GM21723 (cell line): ENCODE results near the gene RASAL2.
"Not testable (repeated sequence)": the region's sequence is repeated elsewhere in the genome, so short reads cannot be mapped to it uniquely, and the experiment has no call there.

Experiments used
- ATAC-seq: cut with Tn5 transposase; IDR thresholded peaks from one replicate; pipeline ENCODE4 v1.9.1; 2021; ENCODE audit warnings: mild to moderate bottlenecking, moderate library complexity; ENCODE audit not compliant: unreplicated experiment

The RASAL2 gene

DNA sequence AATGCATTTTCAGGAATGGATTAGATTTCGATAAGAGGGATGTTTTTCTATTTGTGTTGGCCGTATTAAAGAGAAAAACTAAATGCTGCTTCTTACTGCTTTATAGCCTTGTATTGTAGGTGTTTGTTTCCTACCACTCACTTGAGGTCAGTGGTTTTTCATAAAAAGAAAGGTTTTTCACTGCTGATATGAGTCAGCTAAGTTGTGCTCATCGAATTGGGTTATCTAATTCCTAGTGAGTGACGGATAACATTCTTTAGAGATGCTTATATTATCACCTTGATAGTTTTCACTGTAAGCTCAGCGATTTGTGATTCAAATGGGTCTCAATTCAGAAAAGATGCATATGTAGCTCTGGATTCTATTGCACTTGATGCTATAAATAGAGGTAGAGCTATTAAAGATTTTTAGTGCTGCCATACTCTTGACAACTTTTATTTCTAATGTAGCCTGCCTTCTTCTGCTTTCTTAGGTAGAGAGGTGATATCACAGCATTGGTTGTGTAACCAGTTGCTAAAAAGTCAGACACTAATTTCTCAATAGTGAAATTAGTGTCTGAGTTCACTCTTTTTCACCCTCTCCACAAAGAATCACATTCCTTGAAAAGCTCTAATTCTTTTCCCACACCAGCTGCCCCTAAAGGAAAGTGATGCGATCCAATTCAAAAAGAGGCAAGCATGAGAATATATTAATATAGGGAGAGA lies 180.0 kb downstream of the RASAL2 start:
- no peak for ATAC-seq

DNA sequence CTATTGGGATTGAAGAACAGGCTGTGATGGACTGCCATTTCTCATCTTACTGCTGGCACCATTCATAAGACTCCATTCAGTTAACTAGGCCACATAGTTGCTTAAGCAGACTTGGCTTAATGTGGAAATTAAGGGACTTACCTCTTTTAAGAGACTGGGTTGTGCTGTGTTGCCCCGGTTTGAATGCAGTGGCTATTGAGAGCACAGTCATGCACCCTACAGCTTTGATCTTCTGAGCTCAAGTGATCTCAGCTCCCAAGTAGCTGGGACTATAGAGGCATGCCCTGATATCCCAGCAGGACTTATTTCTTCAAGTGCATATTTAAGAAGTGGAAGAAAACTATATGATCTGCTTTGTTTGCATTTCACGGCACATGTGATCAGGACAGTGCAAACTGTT lies 181.1 kb downstream of the RASAL2 start:
- no peak for ATAC-seq

DNA sequence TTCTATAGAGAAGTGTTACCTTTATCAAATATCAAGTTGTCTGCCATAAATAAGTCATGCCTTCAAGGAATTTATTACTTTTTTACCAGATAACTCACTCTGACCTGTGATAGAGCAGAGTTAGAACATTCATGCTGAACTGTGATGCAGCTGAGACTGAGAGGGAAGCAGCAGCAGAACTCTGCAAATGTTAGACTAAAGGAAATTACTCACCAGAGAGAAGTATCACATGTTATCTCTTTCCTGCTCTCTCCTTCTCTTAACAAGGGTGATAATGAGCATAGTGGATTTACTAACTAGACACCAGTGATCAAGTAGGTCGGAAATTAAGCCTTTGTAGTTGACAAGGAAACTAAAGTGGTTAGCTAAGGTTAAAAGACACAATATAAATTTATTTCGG lies 181.6 kb downstream of the RASAL2 start:
- no peak for ATAC-seq

DNA sequence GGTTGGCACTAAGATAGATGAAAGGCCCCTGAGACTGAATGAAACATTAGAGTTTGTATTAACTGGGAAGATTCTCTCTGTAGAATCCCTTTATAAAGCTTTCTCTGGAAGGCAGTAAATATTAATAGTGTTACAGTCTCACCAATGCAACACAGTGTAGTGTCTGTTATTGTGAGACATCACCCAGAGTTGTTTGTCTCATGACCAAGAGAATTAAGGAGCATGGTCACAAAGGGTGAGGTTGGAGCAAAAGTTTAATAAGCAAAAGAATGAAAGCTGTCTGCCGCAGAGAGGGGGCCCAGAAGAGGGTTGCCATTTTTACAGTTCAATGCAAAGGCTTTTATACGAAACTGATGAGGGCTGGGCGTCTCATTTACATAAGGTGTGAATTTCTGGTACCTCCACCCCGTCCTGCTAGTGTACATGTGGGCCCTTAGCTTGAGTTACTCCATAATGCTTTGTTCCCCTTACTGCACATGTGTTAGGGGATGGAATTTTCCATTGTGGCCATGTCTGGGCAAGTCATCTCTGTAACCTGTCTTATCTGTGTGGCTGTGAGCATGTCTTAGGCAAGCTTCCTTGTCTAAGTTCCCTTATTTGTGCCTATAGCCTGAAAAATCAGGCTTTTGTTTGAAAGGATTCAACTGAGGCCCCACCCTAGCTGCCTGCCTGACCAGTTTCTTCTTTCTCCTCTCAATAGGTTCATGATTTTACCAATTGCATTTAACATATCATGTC lies 184.1 kb downstream of the RASAL2 start:
- no peak for ATAC-seq

DNA sequence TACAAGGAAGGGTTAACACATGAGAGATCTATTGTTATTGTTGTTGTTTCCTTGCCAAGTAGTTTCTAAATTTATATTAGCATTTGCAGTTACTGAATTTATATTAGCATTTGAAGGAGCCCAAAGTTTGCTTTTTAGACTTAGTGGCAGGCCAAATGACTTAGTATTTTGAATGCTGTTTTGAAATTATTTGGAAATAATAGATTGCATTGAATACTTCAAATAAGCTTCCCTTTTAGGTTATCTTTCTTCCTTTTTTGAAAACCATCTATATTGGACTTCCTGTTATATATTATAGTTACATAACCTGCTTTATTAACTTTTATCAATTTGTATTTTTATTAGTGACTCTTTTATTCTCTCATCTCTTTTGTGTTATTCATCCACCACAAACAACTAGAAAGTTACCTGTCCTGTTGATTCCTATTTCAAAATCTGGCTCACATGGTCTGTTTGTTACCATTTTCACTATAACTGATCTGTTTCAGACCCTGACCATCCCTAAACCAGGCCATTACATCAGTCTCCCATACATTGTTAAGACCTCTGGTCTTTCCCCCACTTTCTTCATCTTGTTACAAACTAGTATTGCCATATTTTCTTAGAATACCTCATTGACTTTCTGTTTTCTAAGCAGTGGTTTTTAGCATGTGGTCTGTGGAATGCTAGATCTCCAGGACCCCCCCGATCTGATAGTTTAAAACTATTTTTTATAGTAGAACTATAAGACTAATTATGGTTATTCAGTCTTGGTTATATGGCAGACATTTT lies 185.2 kb downstream of the RASAL2 start:
- no peak for ATAC-seq

DNA sequence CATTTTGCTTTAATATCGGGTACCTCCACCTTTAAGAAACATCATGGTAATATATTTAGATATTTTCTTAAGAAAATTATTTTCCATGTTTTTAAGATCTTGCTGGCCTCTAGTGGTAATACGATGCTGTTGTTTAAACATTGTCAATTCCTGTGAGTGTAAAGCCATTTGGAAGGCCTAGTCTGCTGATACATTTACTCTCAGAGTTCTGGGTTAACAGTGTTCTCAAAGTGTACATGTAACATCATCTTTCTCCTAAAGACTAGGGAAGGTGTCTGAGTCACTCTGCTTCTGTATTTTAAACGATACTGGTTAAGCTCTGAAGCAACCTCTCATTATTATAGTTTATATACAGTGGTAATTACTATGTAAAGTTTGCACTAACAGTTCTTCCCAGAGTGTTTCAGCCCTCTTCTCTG lies 189.1 kb downstream of the RASAL2 start:
- ATAC-seq = no peak

DNA sequence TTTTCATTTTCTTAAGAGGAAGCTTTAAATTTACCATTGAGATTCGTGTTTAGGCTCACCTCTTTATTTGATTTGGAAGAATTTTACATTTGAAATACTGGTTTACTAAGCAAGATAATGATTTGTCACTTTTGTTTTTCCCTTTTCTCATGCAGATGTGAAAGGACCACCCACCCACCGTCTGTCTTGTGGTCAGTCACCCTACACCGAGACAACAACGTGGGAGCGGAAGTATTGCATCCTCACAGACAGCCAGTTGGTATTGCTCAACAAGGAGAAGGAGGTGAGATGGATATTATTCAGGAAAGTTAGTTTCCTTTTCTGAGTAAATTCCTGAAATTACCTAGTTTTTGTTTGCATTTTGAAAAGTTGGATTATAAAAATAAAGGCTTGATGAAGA lies 189.5 kb downstream of the RASAL2 start:
- ATAC-seq = no peak

DNA sequence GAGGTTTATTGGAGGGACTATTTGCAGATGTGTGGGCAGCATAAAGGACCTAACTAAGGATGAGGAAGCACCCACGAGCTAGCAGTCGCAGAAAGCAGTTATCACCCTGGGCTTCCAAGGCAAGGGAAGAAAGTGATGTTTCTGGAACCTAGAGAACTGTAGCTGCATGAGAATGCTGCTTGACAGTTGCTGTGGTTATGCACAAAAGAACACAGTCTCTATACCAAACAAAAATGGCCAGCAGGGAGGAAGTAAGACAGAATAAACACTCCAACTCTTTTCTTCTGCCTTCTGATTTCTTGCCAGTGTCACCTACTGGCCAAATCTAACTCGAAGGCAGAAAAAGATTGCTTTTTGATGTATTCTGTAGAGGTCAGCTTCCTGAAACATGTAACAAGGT lies 190.2 kb downstream of the RASAL2 start:
- ATAC-seq = no peak

DNA sequence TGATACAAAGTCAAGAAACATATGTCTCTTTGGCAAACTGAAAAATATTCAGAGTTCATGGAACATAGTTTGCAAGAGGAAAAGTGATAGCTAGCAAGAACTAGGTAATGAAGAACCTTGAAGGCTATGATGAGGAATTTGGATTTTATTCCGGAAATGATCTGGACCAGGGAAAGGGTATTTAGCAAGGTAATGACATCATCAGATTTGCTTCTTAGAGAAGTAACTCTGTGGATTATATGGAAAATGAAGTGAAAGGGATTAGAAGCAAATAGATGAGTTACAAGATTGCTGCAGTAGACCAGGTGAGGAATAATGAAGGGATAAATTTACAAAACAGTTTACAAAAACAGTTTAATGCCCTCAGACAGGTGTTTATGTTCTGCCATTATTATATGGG lies 197.3 kb downstream of the RASAL2 start:
- no peak for ATAC-seq

DNA sequence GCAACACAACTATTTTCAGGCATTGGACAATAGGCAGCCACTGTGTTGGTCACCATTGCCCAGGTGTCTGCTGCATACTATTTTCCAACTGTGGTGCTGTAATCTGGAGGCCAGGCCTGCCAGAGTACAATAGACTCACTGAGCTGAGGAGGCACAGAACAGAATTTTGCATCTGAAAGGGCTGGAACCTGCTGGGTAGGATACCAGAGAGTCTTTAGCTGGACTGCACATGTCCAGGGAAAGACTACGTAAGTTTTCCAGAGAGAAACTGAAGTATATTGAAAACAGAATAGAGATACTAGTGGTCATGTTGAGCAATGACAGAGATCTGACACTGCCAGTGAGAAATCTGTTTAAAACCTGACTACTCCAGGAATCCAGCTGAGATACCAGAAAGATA lies 200.8 kb downstream of the RASAL2 start:
- ATAC-seq = no peak

DNA sequence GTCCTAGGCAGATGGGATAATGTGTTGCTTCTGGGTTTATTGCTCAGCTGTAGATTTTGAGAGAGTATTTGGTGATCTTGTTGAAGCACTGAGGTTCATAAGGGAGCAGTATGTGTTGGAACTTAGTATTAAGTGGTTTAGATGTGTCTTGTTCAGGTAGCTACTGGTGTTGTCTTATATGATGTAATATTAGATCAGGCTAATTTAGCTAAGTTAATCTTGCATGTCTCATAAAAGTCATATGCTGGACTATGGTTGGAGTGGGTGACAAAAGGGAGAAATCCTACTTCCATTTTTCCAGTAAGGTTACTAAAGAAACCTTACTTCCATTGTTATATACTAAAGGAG lies 206.4 kb downstream of the RASAL2 start:
- ATAC-seq = no peak

DNA sequence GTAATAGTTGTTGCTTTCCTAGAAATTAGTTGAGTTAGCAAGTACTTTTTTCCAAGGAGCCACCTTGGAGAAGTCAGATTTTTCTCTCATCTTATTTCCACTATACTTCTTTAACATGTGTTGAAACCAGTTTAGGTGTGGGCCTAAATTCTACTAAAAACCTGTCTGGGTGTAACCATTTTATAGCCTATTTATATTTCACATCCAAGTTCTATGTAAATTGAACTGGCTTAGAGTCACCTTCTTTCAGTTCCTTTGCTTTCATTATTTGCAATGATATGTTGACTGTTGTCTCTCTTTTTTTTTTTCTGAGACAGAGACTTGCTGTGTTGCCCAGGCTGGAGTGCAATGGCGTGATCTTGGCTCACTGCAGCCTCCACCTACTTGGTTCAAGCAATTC lies 207.2 kb downstream of the RASAL2 start:
- ATAC-seq = no peak

DNA sequence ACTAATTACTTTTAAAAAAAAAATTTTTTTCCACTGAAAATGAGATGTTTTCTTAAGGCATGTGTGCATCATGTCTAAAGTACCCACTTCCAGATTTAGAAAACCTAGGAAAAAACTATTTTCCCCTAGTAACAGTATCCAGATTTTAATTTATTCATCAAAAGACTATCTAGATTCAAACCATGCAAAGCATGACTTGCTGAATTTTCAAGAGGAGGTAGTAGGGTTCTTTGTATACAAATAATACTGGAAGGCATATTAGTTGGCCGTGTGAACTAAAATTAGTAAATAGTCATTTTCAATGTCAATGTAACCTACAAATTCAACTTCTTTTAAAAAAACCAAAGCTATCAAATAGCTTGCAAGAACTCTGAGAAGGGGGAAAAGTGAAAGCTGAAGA lies 213.4 kb downstream of the RASAL2 start:
- ATAC-seq = no peak

DNA sequence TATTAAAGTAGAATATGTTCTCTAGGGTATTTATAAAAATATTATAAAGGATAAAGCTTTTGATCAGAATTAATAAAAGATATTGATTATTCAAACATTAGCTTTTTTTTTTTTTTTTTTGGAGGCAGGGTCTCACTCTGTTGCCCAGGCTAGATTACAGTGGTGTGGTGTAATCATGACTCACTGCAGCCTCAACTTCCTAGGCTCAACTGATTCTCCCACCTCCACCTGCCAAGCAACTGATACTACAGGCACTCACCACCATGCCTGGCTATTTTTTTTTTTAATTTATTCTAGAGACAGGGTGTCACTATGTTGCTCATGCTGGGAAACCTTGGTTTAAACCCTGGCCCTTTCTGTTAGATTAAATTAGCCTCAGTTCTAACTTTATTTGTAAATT lies 214.5 kb downstream of the RASAL2 start:
- ATAC-seq = no peak

DNA sequence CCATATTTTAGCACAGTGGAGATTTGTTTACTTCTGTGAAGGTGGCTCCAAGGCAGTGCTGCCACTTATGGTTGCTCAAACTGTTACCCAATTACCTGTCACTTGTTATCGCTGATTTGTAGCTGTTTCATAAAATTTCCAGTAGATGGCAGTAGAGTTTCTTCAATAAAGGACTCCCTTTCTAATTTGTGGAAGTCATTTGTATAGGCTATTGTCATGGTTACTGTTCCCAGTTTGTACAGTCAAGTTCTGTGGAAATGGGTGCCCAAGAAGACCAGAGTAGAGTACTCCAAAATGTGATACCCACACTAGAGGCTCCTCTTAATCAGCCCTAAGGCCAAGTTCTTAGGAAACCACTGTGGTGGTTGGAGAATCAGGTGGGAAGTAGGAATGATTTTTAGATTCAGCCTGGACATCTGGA lies 216.8 kb downstream of the RASAL2 start:
- no peak for ATAC-seq

DNA sequence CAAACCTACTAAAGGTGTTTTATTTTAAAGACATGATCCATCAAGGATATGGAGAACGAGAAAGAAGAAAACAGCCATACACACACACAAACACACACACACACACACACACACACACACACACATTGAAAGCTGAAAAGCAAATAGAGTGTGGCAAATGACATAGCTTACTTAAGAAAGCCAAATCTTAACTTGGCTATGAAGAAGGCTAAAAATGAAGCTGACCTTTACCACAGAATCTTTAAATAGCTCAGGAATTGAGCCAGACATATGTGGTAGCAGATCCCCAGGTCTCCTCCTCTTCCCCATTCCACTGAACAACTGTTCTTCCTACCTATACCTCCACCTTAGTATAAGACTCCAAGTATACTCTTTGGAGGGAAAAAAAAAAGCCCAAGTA lies 217.3 kb downstream of the RASAL2 start:
- ATAC-seq = no peak

DNA sequence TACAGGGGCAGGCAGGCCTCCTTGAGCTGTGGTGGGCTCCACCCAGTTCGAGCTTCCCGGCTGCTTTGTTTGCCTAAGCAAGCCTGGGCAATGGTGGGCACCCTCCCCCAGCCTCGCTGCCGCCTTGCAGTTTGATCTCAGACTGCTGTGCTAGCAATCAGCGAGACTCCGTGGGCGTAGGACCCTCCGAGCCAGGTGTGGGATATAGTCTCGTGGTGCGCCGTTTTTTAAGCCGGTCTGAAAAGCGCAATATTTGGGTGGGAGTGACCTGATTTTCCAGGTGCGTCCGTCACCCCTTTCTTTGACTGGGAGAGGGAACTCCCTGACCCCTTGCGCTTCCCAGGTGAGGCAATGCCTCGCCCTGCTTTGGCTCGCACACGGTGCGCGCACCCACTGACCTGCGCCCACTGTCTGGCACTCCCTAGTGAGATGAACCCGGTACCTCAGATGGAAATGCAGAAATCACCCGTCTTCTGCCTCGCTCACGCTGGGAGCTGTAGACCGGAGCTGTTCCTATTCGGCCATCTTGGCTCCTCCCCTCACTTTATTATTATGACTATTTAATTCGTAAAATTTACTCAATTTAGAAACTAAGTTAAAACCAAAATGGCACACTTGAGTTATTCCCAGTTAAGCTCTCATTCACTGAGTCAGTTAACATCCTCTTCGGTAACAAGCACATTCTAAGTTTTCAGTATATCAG lies 226.5 kb downstream of the RASAL2 start:
- not testable (repeated sequence) for ATAC-seq

DNA sequence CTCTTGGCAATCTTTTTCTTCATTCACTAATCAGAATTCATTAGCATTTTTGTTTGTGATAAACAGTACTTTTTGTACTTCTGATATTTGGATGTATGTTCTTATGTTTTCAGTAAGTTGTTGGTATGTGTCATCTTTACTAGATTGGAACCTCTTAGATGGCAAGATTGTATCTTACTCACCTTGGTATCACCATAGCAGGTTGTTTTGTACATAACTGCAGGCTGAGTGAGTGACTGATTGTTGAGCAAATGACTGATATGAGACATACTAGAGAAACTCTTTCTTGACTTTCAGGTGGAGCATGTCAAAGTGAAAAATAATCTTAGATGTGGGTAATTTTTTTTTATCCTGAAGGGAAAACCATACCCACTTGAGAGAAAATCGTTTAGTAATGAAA lies 229.2 kb downstream of the RASAL2 start:
- ATAC-seq = no peak

DNA sequence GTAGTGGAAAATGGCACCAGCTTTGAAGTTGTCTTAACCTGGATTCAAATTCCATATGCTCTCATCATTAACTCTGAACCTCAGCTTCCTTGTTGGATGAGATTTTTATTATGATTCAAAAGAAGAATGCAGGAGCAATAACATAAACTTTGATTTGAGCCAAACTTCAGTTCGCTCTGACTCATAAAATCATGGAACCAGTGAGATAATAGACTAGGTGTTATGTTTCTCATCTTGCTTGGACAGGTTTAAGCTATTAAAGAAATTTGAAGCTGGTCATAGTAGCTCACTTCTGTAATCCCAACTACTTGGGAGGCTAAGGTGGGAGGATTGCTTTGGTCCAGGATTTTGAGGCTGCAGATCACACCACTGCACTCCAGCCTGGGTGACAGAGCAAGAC lies 230.1 kb downstream of the RASAL2 start:
- no peak for ATAC-seq

DNA sequence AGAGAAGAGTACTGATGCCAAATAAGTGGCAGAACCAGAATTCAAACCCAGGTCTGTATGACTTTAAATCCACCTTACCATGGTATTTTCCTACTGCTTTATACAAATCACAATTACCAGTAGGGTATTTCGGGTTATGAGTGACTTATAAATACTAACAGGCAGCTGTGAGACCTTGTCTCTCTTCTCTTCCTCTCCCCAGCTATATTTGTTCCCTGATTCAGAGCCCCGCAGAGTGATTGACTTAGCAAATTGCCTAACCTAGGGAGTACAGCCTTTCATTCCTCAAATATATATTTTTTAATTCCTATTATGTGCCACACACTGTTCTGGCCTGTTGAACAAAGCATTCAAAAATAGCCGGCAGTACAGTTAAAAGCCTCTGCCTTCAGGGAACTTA lies 234.8 kb downstream of the RASAL2 start:
- ATAC-seq = no peak

DNA sequence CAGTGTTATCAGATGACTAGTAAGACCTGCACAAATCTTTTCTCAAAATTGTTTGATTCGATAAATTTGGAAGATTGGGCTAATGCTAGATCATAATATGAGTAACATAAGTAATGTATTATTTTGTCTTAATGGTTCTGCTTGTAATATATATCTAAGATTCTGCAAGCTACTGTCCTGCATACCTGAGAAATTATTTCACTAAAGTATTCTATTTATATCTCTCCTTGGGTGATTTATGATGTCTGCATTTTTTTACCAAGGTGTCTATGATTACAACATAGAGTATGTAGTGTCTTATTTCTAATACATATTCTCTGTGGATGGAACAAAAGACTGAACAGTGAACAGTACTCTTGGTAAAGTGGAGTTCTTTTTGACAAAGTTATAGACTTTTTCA lies 236.2 kb downstream of the RASAL2 start:
- no peak for ATAC-seq
